ENCODE measurements around the gene GOLGA6L10.

GOLGA6L10 gene

GRCh38 chr15:82298032-82298431, 51.2 kb downstream of the GOLGA6L10 start:
- no peak for DNase-seq

- DNase-seq, result no peak
Observed at GRCh38 chr15:82297546-82297945, 51.7 kb downstream of the GOLGA6L10 start.

- DNase-seq, result no peak
Observed at GRCh38 chr15:82294061-82294690, 55.1 kb downstream of the GOLGA6L10 start.

GRCh38 chr15:82292271-82292670, 57.0 kb downstream of the GOLGA6L10 start:
- no peak for DNase-seq
